Measurements from ENCODE around the gene CAMTA2.
A peak's percentile ranks its signal among the peaks of the same experiment; 100 is the strongest.

The CAMTA2 gene

DNA sequence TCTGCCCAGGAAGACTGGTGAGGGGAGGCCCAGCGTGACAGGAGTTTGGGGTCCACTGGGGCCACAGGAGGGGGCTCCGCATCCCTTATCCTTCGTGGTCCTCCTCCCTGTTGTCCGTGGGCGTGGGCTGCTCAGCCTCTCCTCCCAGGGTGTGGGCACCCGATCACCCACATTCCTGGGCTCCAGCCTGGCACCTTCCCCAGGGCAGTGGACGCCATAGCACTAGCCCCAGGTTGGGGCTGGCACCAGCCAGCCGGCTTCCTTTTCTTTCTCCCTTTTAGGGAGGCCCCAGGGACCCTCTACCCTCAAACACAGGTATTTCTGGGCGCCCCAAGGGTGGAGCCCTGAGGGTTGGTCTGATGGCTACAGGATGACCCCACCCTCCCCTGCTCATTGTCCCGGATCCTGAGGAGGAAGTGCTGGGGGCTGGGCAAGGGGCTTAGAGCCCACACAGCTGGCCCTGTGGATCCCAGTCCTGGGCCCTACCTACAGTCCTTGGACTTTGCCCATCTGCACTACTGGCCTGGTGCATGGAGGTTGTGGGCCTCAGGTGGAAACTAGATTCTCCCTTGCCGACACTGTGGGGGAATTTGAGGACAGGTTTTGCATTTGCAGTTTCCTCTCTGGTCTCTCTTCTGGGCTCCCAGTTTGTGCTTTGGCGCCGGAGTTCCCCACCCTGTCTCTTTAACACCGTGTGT, 11.4 kb upstream of the CAMTA2 start:
- no peak for DNase-seq

GRCh38 chr17:4998027-4998731, 10.7 kb upstream of the CAMTA2 start:
- no peak for DNase-seq

DNA sequence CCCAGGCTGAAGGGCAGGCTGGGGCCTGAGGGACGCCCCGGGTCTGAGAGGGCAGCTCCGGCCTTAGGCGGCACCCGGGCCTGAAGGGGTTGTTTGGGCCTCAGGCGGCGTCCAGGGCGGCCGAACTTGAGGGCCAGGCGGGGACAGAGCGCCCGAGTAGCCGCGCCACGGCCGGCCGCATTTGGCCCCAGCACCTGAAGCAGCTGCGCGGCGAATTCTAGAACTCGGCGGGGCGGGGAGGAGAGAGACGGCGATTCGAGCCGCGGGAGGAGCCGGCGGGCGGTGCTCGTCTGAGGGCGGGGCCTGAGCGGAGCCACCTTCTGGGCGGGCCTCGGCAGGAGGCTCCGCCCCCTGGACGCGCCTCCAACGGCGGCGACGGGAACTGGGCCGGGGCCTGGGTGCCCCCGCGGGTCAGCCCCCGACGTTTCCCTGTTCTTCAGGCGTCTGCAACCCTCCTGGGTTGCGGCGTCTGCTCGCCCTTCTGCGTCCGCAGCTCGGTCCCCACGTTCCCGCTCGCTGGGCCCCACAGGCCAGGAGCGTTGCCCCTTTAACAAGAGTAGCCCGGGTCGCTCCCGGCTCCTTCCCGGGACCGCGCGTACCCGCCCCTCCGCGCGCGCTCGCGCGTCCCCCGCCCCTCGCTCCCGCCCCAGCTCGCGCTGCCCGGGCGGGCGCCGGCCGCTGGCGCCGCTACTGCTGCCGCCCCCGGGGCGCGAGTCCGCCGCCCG, 10.0 kb upstream of the CAMTA2 start, which contains the start of the genes INCA1 and KIF1C:
Gene INCA1 (minus strand): TSS at position 221 of the 725 bp plus-strand sequence. CDS start 3,085 bp downstream, outside the sequence.
Gene KIF1C (plus strand): TSS at position 649 of the 725 bp plus-strand sequence. CDS start 2,297 bp downstream, outside the sequence.
- peak; percentile 95 for DNase-seq

- no peak for DNase-seq
These were observed 6.7 kb upstream of the CAMTA2 start for GRCh38 chr17:4994081-4994595.

- no peak for DNase-seq
These were observed 492 bp upstream of the CAMTA2 start for GRCh38 chr17:4987767-4988567.

GRCh38 chr17:4986403-4986802, 1.1 kb downstream of the CAMTA2 start:
- no peak for DNase-seq

GRCh38 chr17:4982305-4982704, 5.2 kb downstream of the CAMTA2 start:
- no peak for DNase-seq

- DNase-seq, result no peak
These were observed 6.7 kb downstream of the CAMTA2 start for GRCh38 chr17:4980644-4981216.

GRCh38 chr17:4978726-4979125, 8.7 kb downstream of the CAMTA2 start:
- DNase-seq, result peak; percentile 8

DNA sequence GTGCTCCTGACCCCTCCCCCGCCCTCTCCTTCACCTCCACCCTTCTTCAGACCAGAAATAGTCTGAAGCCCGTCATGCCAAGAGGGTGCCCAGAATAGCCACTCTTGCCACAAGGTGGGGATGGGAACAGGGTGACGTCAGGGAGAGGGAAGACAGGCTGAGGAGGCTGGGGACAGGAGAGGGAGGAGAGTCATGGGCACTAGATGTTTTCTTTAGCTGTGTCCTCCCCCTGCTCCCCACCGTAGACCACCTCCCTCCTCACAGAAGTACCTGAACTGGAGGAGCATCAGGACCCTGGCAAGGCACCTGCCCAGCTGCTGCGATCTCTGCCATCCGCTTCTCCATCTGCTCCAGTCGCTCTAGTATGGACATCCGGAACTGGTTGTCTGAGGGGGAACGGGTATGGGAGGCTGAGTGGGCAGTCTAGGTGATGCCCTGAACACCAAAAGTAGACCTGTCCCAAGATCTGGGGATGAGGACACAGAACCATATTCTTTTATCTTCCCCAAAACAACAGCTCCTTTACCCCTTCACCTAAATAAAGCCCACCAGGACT, 13.3 kb downstream of the CAMTA2 start:
- no peak for DNase-seq

DNA sequence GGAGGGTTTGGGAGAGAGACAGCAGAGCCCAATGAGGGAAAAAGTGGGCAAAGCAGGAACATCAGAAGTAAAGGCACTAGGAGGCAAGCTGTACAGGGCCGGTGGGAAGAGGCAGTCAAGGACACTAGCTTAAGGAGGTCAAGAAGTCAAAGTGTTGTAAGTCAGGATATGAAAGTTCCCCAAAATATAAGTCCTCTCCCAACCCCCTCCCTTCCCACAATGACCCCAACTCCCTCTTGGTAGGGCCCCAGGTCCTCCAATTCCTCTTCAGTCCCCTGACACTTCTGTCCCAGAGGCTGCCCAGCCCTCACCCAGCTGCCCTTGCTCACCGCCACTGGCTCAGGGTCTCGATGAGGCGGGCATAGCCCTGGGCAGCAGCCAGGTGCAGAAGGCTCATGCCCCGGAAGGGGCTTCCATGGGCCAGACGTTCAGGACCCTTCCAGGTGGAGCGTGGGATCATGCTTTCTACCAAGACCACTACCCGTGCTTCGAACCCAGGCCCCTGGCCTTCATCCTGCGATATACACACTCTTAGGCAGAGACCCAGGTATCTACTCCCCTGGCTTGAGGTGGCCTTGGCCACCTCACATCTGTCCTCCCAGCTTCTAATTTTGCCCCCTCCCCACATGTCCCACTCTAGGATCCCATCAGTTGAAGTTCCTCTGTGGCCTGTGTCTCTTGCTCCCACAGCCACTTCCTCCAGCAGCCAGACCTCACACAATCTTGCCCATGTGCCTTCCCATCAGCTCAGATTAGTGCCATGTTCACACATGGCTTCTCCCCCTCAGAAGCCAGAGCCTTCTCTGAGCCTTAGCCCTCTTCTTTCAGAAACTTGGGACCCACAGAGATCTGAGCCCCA, 14.0 kb downstream of the CAMTA2 start:
- no peak for DNase-seq

- DNase-seq, result no peak
These were observed 14.7 kb downstream of the CAMTA2 start for GRCh38 chr17:4972752-4973151.

DNA sequence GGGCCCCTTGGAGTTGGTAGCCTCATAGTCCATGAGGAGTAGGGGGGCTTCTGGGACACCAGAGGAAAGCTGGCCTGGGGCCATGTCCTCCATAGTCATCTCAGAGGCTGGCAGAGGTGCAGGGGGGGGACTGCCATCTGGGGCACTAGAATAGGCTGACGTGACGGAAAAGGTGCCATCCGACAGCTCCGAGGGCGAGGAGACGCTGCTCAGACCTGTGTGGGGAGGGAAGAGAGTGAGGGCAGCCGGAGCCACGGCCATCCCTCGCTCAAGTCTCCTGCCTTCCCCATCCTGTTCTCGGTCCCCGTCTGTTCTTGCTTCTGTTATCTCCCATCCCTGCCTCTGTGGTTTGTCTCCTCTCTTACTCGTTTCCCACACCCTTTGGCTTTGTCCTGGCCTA, 15.2 kb downstream of the CAMTA2 start:
- DNase-seq, result no peak

DNA sequence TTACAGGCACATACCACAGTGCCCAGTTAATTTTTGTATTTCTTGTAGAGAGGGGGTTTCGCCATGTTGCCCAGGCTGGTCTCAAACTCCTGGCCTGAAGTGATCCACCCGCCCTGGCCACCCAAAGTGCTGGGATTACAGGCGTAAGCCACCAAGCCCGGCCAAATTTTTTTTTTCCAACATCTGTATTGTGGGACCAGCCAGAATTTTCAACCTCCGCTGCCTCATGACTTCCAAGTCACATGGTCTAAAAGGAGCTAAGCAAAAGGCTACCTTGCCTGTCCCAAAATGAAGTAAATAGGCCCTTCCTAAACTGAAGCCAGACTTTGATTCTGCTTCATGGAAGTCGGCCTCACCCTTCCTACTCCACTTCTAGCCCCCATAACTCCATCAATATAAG, 15.6 kb downstream of the CAMTA2 start:
- DNase-seq, result no peak

DNA sequence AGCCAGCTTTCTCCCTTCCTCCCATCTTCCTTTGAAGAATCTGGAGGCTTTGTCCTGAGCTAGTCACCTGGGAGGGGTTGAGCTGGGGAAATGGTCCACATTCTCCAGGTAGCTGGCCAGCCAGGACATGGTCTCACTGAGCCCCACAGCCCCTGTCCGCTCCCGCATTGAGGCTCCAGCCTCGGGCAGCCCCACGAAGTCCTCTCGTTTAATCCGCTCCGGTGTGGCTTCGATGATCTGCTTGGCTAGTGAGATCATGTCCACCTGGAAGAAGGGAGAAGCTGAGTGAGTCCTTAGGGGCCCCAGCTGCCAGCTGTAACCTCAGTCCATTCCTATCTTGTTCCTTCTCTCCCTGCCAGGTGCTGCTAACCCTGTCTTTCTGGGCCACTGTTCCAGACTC, 17.2 kb downstream of the CAMTA2 start:
- DNase-seq, result no peak

DNA sequence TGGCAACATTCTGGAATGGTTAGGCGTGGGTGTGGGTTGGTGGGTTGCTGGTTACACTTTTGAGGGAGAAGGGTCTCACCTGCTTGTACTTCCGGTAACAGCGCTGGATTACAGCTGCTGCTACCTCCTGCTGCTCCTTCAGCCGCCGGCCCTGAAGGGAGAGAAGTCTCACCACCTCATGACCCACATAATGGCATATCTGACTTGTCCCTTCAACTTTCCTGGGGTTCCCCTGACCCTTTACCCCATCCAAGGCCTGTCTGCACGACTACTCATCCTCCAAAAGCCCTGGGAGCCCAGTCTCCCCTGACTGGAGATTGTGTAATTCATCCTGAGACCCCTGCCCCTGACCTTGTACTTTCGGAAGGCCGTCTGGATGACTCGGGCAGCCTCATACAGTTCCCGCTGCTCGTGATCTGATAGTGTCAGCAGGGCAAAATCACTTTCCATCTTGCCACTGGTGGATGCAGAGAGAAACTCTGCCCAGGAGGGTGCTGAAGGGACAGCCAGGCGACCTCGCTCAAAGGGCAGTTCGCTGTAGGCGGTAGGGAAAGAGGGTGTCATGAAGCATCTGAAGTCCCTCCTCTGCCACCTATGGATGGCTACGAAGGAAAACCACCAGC, 17.8 kb downstream of the CAMTA2 start:
- DNase-seq, result no peak

DNA sequence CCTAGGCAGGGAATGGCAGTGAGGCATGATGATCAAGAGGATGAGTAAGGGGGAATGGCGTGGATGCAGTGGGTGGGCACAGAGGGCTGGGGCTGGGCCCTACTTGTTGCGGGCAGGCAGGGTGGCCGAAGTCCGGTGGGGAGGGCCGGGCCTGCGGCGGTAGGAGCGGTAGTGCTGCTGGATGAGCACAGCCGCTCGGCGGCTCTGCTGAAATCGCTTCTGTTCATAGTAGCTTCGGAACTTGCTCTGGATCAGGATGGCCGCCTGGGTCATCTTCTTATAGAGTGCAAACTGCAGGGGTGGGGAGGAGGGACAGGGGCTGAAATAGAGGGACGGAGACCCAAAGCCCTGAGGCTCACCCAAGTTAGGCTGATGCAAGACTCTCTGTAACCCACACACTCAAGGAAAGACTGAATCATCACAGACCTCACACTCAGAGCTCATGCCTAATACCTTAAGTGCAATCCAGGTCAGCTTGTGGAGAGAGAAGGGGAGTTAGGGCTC, 18.4 kb downstream of the CAMTA2 start:
- no peak for DNase-seq

DNA sequence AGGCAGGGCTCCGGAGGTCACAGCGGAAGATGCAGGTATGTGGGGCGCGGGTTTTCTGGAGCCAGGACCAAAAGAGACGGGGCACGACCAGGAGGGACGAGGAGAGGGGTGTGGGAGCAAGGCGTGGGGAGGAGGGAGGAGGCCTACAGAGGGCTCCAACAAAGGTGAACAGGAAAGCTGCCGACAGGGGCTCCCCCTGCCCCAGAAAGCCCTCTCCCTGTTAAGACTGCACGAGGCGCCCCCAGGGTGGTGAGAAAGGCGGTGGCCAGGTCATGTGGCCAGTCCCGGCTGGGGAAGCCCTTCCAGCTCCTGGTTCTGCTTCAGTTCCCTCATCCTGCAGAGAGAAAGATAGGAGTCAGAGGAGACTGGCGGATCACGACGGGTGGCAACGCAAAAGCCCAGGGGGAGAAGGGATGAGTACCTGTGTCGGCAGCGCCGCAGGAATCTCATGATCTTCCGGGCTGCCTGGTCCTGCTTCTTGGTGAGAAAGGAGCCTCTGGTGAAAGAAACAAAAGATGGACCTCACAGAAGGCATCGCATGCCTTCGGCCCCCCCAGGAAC, 18.9 kb downstream of the CAMTA2 start:
- DNase-seq, result no peak

DNA sequence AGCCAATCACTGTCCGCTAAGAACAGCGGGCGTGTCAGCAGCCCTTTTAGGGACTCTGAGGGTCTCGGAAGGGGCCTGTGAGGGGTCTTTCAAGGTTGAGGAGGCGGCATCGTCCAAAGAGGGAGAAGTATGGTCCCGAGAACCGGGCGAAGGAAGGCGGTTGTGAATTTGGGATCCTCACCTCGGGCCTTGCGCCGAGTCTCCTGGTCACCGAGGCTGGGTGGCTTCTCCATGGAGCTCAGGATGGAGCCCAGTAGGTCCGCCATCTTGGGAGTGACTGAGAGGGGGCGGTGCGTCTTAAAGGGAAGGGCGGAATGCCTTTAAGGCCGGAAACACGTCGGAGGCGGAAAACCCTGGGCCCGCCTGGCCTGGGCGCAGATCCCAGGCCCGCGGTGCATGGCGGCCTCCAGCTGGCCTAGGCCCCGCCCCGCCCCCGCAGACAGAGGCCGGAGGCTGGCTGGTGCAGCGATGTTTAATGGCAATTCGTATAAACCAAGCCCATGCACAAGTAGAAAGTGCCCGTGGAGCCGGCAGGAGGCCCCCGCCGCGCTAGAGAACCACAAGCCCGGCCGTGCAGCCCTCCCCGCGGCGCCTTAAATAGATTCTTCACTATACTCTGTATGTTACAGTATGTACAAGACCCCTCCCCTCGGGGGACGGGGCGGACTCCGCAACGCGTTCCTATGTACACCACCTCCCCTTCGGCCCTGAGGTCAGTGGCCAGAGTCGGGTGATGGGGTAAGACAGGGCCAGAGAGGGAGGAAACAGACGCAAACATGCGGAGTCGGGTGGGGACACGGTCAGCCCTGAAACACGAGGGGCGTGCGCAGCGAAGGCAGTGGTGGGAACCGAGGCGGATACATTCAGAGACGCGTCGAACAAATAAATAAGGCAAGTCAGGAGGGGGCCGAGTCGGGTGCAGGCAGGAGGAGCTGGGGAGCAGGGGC, 19.7 kb downstream of the CAMTA2 start, which contains the start of gene SPAG7:
Gene SPAG7 (minus strand): TSS at position 279 of the 947 bp plus-strand sequence. CDS start 13 bp downstream, at position 266.
- DNase-seq, result peak; percentile 98

Data from midbrain (tissue), 1 donor.